ENCODE results near the gene CUEDC1. TPM values are rescaled to one million over a fixed set of nuclear protein-coding genes. Genes with fewer than 3 reads are reported as not detected.

Gene CUEDC1
- total and polyA plus RNA-seq, 2 of the 4 experiments (the other 2 are of a cell fraction): 4.1 to 21.2 TPM

- peak within 1 kb of the TSS; percentile 97 for H3K4ac ChIP-seq (ENCODE audit: low read depth, low read length)
- intact Hi-C loops (cut with micrococcal nuclease) (loop anchor here (1.0 to 2.0 kb wide), 4 partner anchors 39 to 129 kb away; no protein-coding TSS in a partner anchor), dilution Hi-C loops (cut with HindIII; ENCODE audit: low sequenced_read_pairs, unreplicated experiment) (loop anchor here (25.0 kb wide), 1 partner anchor 125 kb away; the partner anchor contains the start of gene MRPS23), in situ Hi-C loops (cut with MboI; ENCODE audit: low sequenced_read_pairs) (no loop called here)
- peak within 1 kb of the TSS; percentile 92 for H2AK5ac ChIP-seq (ENCODE audit: low read depth, low read length)
- H3K27me3 ChIP-seq (ENCODE audit: control insufficient read depth, insufficient read depth, low read length): no peaks in the 10 kb centered on the region
- peak within 1 kb of the TSS; percentile 97 for H4K91ac ChIP-seq (ENCODE audit: insufficient read depth, low read depth, low read length)
- H3K14ac ChIP-seq (replicated peaks; ENCODE audit: low read depth, low read length): peak within 1 kb of the TSS; percentile 98
- ChIA-PET POLR2A (ENCODE audit: unreplicated experiment) (interaction anchor here (1.0 to 1.3 kb wide), 2 partner anchors 12 to 151 kb away, joined by 3 read pairs; no protein-coding TSS in a partner anchor), CTCF (interaction anchor here (1.0 to 1.3 kb wide), 2 partner anchors 12 to 129 kb away, joined by 3 to 5 read pairs; no protein-coding TSS in a partner anchor)
- peak within 1 kb of the TSS; percentile 89 for H3K4me2 ChIP-seq (ENCODE audit: low read depth, low read length)
- H3K56ac ChIP-seq (ENCODE audit: extremely low read depth, insufficient read depth, low read length): peak within 1 kb of the TSS; percentile 92
- H3K9me3 ChIP-seq (ENCODE audit: control insufficient read depth, insufficient read depth, low read length): no peaks in the 10 kb centered on the region
- H3K23ac ChIP-seq (ENCODE audit: low read depth, low read length): peak within 1 kb of the TSS; percentile 99
- no TSS peak for BruUV-seq (replicated peaks)
- H4K20me1 ChIP-seq (ENCODE audit: insufficient read depth, low read length): peaks cover 32% of the 10 kb centered on the region
- peak within 1 kb of the TSS; percentile 35; the same call in 1 of the 3 replicates for H2BK15ac ChIP-seq (ENCODE audit: low read depth, low read length)
- H2BK20ac ChIP-seq (ENCODE audit: low read depth, low read length): peak within 1 kb of the TSS; percentile 35; the same call in 1 of the 2 replicates
- peak within 1 kb of the TSS; percentile 94 for H3K18ac ChIP-seq (ENCODE audit: low read depth, low read length)
- peak within 1 kb of the TSS; percentile 97 for H3K9ac ChIP-seq (ENCODE audit: low read depth, low read length)
- H3K36me3 ChIP-seq (ENCODE audit: control insufficient read depth, insufficient read depth, low read length): peaks cover 4% of the 10 kb centered on the region
- peak within 1 kb of the TSS; percentile 90 for H3K27ac ChIP-seq (ENCODE audit: insufficient read depth, low read length)
- peak within 1 kb of the TSS; percentile 90 for H2BK5ac ChIP-seq (ENCODE audit: low read depth, low read length, poor library complexity, severe bottlenecking)
- peaks cover 3% of the 10 kb centered on the region for H3K9me1 ChIP-seq (ENCODE audit: insufficient read depth, low read length)
- H2AK9ac ChIP-seq (replicated peaks; ENCODE audit: low read depth, low read length, poor library complexity): peak within 1 kb of the TSS; percentile 98
- H3K4me3 ChIP-seq (ENCODE audit: insufficient read depth, low read depth, low read length): peak within 1 kb of the TSS; percentile 99
- H4K8ac ChIP-seq (ENCODE audit: low read depth in 2 of 2, low read length in 2 of 2): peak within 1 kb of the TSS; percentile 93 to 94
- WGBS, 2 experiments (ENCODE audit: extremely low coverage in 2 of 2, insufficient read length in 1 of 2): 1% methylated on average over 18 of the region's 74 CpGs; no CpG with 5 or more reads in 1 of the 2 experiments
- H4K5ac ChIP-seq (ENCODE audit: low read depth, low read length): peak within 1 kb of the TSS; percentile 94
- no peak for TF ChIP-seq SMC3 (IDR thresholded peaks at IDR 0.05; ENCODE audit: low read depth, low read length)
- TF ChIP-seq RAD21 (IDR thresholded peaks at IDR 0.05; ENCODE audit: low read length): no peak
- no peak for TF ChIP-seq USF2 (IDR thresholded peaks at IDR 0.05; ENCODE audit: low read depth, low read length)
- peak; percentile 45; the same call in 1 of the 2 replicates for TF ChIP-seq MAZ (IDR thresholded peaks at IDR 0.05; ENCODE audit: borderline replicate concordance, low read depth, low read length)
- TF ChIP-seq BHLHE40 (IDR thresholded peaks at IDR 0.05; ENCODE audit: low read depth, low read length): peak; percentile 39; the same call in 1 of the 2 replicates
- TF ChIP-seq MXI1 (IDR thresholded peaks at IDR 0.05; ENCODE audit: borderline replicate concordance, low read depth, low read length): no peak
- TF ChIP-seq CTCF (conservative IDR thresholded peaks at IDR 0.05; ENCODE audit: low read depth, low read length): no peak
- no peak for TF ChIP-seq NFE2L2 (IDR thresholded peaks at IDR 0.05; ENCODE audit: low read depth, low read length)
- no peak for TF ChIP-seq FOS (IDR thresholded peaks at IDR 0.05; ENCODE audit: low read depth, low read length)
- TF ChIP-seq CHD1 (IDR thresholded peaks at IDR 0.05; ENCODE audit: low read depth, low read length): no peak
- no peak for TF ChIP-seq RFX5 (IDR thresholded peaks at IDR 0.05; ENCODE audit: low read depth, low read length)
- TF ChIP-seq MAFK (IDR thresholded peaks at IDR 0.05; ENCODE audit: low read depth, low read length): no peak
- TF ChIP-seq RCOR1 (IDR thresholded peaks at IDR 0.05; ENCODE audit: insufficient replicate concordance, low read length): no peak
- peaks cover 23% of the 10 kb centered on the region for H3K4me1 ChIP-seq (ENCODE audit: control insufficient read depth, insufficient read depth, low read length)
- H2AFZ ChIP-seq (replicated peaks; ENCODE audit: low read length, poor library complexity): peak within 1 kb of the TSS; percentile 94
- H2BK120ac ChIP-seq (ENCODE audit: low read depth, low read length): peak within 1 kb of the TSS; percentile 85
- H3K79me1 ChIP-seq (ENCODE audit: low read depth in 1 of 2, low read length in 2 of 2): peaks cover 12 to 66% of the 10 kb centered on the region in 2 experiments; a peak in 3 of 4 replicates
- DNase-seq (peak; percentile 44), ATAC-seq (ENCODE audit: low read depth) (peak; percentile 60)
Measured at GRCh38 chr17:57987581-57988300, 32.5 kb upstream of the CUEDC1 start, which contains the start of gene VEZF1. VEZF1 (minus strand) TSS chr17:57988254; CDS start chr17:57988111, 143 bp downstream.

Data from IMR-90 (cell line).